Measurements from ENCODE around the gene MAPK10. TPM values are rescaled to one million over a fixed set of nuclear protein-coding genes. Genes with fewer than 3 reads are reported as not detected.

Gene MAPK10
- total and polyA plus RNA-seq, 2 of the 8 experiments (the other 6 are each of a cell fraction or from before 2014, with no cell fraction given) = 2.5 to 3.1 TPM

DNA sequence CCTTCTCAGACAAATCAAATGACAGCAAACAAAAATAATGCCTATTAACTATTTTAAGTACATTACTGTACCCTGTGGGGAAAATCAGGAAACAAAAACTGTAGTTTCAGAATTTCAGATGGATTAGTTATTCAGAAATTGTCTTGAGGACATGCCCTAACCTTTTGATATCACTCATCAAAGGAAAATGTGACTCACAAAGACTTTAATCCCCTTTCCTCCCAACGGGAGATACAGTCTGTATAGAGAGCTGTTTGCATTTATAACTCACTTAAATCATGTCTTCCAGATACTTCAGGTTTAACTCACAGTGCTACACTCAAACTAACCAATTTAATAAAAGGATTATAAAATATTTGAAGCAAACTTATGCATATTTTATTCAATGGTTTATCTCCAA, 304.0 kb downstream of the MAPK10 start:
- Histone ChIP-seq H2BK20ac (ENCODE audit: low read length) (no peak overlapping the region), H3K79me1 (ENCODE audit: low read depth, low read length) (no peaks in the 10 kb centered on the region), H3K56ac (replicated peaks; ENCODE audit: insufficient read length, low read depth, low read length) (no peak overlapping the region), H3K23ac (ENCODE audit: insufficient read length) (no peak overlapping the region), H3K27ac (ENCODE audit: low read depth, low read length) (no peak overlapping the region), H3K18ac (ENCODE audit: extremely low read depth, low read length) (no peak overlapping the region), H2BK5ac (ENCODE audit: low read depth, low read length) (no peak overlapping the region), H3K4me3 (ENCODE audit: extremely low read depth in 1 of 4, insufficient read depth in 2 of 4, low read depth in 3 of 4, low read length in 4 of 4) (no peak overlapping the region), H2BK12ac (ENCODE audit: low read depth, low read length) (no peak overlapping the region), H4K8ac (ENCODE audit: extremely low read depth, insufficient read depth, low read length) (no peak overlapping the region), H2AK5ac (ENCODE audit: low read depth, low read length) (no peak overlapping the region), H3K27me3 (replicated peaks in 1 of 4; ENCODE audit: control insufficient read depth in 3 of 4, extremely low read depth in 1 of 4, insufficient read depth in 3 of 4, low read length in 3 of 4) (no peaks in the 10 kb centered on the region), H3K79me2 (ENCODE audit: control insufficient read depth in 1 of 2, insufficient read depth in 2 of 2, low read length in 2 of 2) (no peaks in the 10 kb centered on the region), H3K36me3 (ENCODE audit: control insufficient read depth in 2 of 4, insufficient read depth in 4 of 4, low read length in 3 of 4) (no peaks in the 10 kb centered on the region), H3K4me1 (replicated peaks in 1 of 4; ENCODE audit: control insufficient read depth in 3 of 4, insufficient read depth in 4 of 4, low read length in 3 of 4) (no peaks in the 10 kb centered on the region), H3K23me2 (ENCODE audit: low read depth, low read length) (no peaks in the 10 kb centered on the region), H3K9ac (replicated peaks in 1 of 4; ENCODE audit: extremely low read depth in 1 of 4, low read depth in 3 of 4, low read length in 3 of 4) (no peak overlapping the region), H4K91ac (replicated peaks; ENCODE audit: insufficient read length, low read length) (no peak overlapping the region), H3K4me2 (ENCODE audit: insufficient read depth in 1 of 2, low read depth in 2 of 2, low read length in 2 of 2) (no peak overlapping the region), H3K9me3 (ENCODE audit: insufficient read depth in 2 of 2, low read depth in 1 of 2, low read length in 1 of 2) (no peaks in the 10 kb centered on the region), H4K5ac (ENCODE audit: insufficient read length, low read depth, low read length) (no peak overlapping the region), H2BK120ac (replicated peaks; ENCODE audit: low read depth, low read length) (no peak overlapping the region), H2AFZ (ENCODE audit: low read length) (no peak overlapping the region), H2BK15ac (ENCODE audit: low read length) (no peak overlapping the region), H3K14ac (ENCODE audit: insufficient read length) (no peak overlapping the region), H4K20me1 (replicated peaks in 1 of 2; ENCODE audit: control insufficient read depth in 1 of 2, insufficient read depth in 2 of 2, low read length in 2 of 2) (no peaks in the 10 kb centered on the region), H3K4ac (replicated peaks; ENCODE audit: insufficient read length, low read depth, low read length) (no peak overlapping the region)
- CTCF ChIA-PET (ENCODE audit: partially characterized antibody) = no interaction called here
- WGBS, 2 experiments (ENCODE audit: extremely low coverage in 1 of 2, insufficient coverage in 1 of 2, insufficient read length in 1 of 2, insufficient replicate concordance in 2 of 2, low coverage in 1 of 2, low lambda C conversion rate in 2 of 2, missing lambda C conversion rate in 1 of 2) = 96% methylated on average over 1 of the region's 1 CpG; no CpG with 5 or more reads in 1 of the 2 experiments
- DNase-seq (ENCODE audit: low read depth in 1 of 2, low spot score in 2 of 2) (no peak), FAIRE-seq (no peak)
- POLR2A ChIA-PET (ENCODE audit: partially characterized antibody) = no interaction called here
- TF ChIP-seq, protein P1, sequence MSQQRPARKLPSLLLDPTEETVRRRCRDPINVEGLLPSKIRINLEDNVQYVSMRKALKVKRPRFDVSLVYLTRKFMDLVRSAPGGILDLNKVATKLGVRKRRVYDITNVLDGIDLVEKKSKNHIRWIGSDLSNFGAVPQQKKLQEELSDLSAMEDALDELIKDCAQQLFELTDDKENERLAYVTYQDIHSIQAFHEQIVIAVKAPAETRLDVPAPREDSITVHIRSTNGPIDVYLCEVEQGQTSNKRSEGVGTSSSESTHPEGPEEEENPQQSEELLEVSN (IDR thresholded peaks at IDR 0.05) = no peak
- TF ChIP-seq CEBPB (IDR thresholded peaks at IDR 0.05; ENCODE audit: low read depth, low read length) = no peak
- TF ChIP-seq FOSL1 (IDR thresholded peaks at IDR 0.05; ENCODE audit: insufficient read depth, low read depth, low read length) = no peak
- no peak for TF ChIP-seq GABPA (IDR thresholded peaks at IDR 0.05; ENCODE audit: borderline replicate concordance, insufficient read depth, low read length)
- TF ChIP-seq TAF7 (optimal IDR thresholded peaks at IDR 0.05; ENCODE audit: borderline replicate concordance, low read depth, low read length) = no peak
- TF ChIP-seq BRCA1 (IDR thresholded peaks at IDR 0.05; ENCODE audit: low read depth, low read length) = no peak
- no peak for TF ChIP-seq EZH2 (IDR thresholded peaks at IDR 0.05; ENCODE audit: low read depth, low read length, severe bottlenecking)
- no peak for TF ChIP-seq SAP30 (IDR thresholded peaks at IDR 0.05; ENCODE audit: insufficient read depth, insufficient replicate concordance, low read length)
- TF ChIP-seq RBBP5 (IDR thresholded peaks at IDR 0.05; ENCODE audit: borderline replicate concordance, low read depth, low read length) = no peak
- TF ChIP-seq CTBP2 (IDR thresholded peaks at IDR 0.05; ENCODE audit: borderline replicate concordance, insufficient read depth, insufficient read length, low read length) = no peak
- no peak for TF ChIP-seq RXRA (IDR thresholded peaks at IDR 0.05; ENCODE audit: insufficient read depth, low read depth, low read length)
- no peak for TF ChIP-seq TEAD4 (IDR thresholded peaks at IDR 0.05; ENCODE audit: low read depth, low read length)
- no peak for TF ChIP-seq TCF12 (IDR thresholded peaks at IDR 0.05; ENCODE audit: low read depth, low read length)
- no peak for TF ChIP-seq SRF (IDR thresholded peaks at IDR 0.05; ENCODE audit: low read depth, low read length)
